IPS-18c (cell line): ENCODE results near the gene C17orf50.
"Not testable (repeated sequence)": the region's sequence is repeated elsewhere in the genome, so short reads cannot be mapped to it uniquely, and the experiment has no call there.

Source experiments
- H3K4me3 ChIP-seq: 2 replicates; pipeline ENCODE4 v1.7.0; 2013; ENCODE audit warnings: low read depth, mild to moderate bottlenecking, low read length, moderate library complexity; ENCODE audit not compliant: insufficient read depth
- H3K9me3 ChIP-seq: one replicate; pipeline ENCODE4 v1.6.1; 2013; ENCODE audit warnings: mild to moderate bottlenecking, low read length, moderate library complexity; ENCODE audit not compliant: control insufficient read depth, insufficient read depth

C17orf50 gene

DNA sequence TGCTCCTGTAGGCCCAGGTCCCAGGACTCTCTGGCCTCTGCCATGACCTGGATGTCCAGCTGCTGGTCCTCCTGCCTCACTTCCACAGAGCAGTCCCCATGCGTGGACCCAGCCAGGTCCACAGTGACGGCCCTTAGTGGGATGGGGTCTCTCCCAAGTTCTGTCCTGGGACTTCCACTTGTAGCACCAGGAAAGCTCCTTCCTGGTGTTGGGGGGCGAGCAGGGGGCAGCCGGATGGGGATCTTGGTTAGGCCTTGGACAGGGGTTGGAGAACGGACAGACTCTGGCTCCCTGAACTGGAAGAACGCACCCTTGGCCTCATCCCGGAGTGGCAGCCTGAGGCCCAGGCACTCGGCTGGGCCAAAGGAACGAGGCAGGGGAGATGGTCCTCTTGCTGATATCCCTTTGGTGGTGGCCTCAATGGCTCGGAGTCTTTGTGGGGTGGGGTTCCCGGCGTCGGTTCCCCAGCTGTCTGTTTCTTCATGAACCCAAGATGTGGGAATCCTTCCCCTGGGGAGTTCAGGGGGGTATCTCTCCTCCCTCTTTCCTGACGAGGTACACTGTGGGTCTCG, 14.9 kb upstream of the C17orf50 start:
- no peak overlapping the region for H3K4me3 ChIP-seq
- H3K9me3 ChIP-seq = no peaks in the 10 kb centered on the region

DNA sequence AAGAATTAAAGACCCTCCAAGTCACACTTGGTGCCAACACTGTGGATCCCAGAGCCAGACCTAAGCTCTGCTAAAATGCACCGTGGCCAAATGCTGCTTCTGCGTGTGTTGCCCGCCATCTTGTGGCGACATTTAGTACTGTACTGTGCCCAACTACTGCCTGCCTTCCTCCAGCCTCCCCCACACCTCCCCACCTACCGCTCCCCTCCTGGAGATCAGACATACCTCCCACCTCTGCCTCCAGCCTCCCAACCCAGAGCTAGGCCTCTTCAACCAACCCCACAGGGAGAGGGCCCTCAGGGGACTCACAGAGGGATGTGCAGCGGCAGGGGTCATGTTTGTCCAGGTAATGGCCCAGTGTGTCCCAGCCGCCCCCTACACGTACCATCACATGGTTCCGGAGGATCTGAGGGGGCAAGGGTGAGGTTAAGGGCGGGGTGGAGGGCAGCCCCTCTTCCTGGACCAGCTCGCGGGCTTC, 13.1 kb upstream of the C17orf50 start:
- H3K4me3 ChIP-seq = no peak overlapping the region
- no peaks in the 10 kb centered on the region for H3K9me3 ChIP-seq

DNA sequence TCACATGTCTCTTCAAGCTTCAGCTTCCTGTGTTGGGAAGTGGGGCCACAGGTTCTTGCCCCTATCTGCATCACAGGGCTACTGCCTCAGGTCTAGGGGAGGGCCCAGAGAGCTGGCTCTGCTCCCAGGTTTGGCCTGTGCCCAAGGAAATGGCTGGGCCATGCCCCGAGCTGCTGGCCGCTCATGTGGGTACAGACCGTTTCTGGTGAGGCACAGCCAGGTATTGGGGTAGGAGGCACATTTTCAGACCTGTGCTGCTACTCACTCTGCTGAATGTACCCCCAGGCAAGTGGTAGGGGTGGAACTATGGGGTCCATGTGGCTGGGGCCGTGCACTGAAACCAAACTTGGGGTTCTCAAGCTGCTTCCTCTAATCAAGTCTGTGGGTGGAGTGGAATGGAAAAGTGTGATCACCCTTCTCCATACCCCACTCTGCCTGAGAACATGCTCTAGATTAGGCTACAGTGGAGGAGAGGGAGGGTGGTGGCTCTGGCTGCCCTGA, 12.3 kb upstream of the C17orf50 start:
- no peak overlapping the region for H3K4me3 ChIP-seq
- no peaks in the 10 kb centered on the region for H3K9me3 ChIP-seq

DNA sequence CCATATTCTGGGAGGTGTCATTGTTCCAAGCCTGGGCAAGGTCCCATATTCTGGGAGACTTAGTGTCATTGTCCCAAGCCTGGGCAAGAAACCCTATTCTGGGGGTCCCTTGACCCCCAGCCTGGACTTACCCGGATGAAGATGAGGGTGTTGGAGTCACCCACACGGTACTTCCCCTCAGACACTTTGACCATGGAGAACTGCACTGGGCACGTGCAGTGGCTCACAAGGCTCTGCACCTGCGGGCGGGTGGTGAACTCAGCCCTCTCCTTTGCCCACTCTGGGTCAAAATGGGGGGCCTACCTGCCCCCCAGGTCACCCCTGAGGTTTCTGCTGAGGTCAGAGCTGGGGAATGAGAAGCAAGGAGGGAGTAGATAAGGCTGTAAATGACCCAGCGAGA, 11.7 kb upstream of the C17orf50 start:
- H3K4me3 ChIP-seq = no peak overlapping the region
- no peaks in the 10 kb centered on the region for H3K9me3 ChIP-seq

DNA sequence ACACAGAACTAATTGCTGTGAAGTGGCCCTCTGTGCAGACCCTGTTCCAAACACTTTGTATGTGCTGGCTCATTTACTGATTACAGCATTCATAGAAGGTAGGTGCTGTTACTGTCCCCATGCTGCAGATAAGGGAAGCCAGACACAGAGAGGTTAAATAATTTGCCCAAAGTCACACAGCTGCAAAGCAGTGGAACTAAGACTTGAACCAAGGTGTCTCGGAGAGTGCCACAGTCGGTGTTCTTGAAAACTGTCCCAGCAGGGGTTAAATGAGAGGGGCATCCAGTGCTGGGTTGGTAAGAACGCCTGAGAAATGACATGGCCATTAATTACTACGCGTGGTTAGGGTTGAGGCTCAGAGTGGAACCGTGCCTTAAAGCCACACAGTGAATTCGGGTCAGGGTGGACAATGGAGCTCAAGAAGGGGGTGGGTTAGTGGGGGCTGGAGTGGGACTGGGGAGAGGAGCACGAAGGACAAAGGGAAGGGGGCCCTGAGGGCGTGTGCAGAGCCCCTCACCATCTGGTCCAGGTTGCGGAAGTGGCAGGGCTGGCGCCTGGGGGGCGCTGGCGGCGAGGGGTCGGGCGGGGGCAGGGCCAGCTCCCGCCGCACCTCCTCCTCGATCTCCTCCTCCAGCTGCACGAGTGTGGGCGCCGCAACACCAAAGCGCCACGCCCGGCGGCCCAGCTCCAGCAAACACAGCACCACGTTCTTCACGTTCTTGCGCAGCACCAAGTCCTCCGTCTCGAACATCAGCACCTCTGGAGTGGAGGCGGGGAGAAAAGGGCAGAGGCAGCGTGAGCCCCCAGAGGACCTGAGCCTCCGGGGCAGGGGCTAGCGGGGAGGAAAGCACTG, 10.9 kb upstream of the C17orf50 start:
- no peaks in the 10 kb centered on the region for H3K9me3 ChIP-seq
- no peak overlapping the region for H3K4me3 ChIP-seq

DNA sequence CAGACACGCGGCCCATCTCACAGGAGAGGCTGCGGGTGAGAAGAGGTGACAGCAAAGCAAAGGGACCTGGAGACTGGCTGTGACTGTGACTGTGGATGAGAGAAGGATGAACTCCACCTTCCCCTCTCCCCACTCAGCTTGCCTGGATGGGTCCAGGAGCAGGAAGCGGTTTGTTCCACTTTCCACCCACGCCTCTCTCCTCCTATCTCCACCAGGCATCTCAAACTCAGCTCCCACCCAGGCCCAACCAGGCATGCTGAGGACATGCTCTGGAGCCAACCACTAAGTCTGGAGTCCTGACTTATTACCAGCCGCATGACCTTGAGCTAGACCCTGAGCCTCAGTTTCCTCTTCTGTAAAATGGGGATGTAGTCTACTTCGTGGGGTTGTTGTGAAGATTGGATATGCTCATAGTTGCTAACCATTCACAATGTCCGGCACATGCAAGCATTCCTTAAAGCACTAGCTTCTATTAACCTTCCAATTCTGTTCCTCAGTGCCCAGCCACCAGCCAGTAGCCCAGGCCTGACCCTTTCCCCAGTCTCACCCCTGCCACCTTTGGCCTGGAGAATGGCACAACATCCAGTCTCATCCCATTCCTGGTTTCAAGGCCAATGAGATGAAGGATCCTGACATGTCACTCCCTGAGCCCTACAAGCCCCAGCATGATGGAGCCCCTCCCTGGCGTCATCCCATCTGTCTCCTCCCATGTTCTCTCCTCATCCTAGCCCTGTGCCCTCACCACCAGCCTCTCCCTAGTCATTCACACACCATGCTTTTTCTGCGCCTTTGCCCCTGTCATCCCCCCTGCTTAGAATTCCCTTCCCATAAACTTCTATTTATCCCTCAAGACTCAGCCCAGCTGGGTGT, 9.9 kb upstream of the C17orf50 start:
- no peak overlapping the region for H3K4me3 ChIP-seq
- no peaks in the 10 kb centered on the region for H3K9me3 ChIP-seq

DNA sequence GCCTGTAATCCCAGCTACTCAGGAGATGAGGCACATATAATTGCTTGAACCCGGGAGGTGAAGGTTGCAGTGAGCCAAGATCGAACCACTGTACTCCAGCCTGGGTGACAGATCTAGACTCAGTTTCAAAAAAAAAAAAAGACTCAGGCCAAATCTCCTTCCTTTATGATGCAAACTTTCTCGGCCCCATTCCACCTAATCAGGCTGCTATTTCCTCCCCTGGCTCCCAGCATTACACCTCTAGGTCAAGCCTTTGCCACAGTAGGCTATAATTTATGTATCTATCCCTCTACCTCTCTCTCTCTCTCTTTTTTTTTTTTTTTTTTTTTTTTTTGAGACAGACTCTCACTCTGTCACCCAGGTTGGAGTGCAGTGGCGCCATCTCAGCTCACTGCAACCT, 9.1 kb upstream of the C17orf50 start:
- H3K9me3 ChIP-seq, H3K4me3 ChIP-seq: not testable (repeated sequence)

DNA sequence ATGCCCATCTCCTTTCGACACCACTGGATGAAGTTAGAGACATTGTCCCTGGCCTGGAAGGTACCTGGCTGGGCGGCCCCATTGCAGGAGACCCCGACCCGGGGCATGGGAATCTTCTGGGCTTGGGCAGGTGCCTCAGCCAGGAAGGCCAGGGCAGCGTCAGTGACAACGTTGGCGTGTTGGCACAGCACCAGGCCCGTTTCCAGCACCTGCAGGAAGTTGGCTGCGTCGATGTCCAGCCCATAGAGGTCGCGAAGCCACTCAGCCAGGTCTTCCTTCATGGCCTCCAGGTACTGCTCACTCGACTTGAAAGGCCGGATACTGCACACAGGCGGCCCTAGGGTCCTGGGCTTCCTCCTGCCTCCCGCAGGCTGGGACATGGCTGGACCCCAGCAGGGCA, 8.2 kb upstream of the C17orf50 start:
- Histone ChIP-seq H3K4me3 (no peak overlapping the region), H3K9me3 (no peaks in the 10 kb centered on the region)

DNA sequence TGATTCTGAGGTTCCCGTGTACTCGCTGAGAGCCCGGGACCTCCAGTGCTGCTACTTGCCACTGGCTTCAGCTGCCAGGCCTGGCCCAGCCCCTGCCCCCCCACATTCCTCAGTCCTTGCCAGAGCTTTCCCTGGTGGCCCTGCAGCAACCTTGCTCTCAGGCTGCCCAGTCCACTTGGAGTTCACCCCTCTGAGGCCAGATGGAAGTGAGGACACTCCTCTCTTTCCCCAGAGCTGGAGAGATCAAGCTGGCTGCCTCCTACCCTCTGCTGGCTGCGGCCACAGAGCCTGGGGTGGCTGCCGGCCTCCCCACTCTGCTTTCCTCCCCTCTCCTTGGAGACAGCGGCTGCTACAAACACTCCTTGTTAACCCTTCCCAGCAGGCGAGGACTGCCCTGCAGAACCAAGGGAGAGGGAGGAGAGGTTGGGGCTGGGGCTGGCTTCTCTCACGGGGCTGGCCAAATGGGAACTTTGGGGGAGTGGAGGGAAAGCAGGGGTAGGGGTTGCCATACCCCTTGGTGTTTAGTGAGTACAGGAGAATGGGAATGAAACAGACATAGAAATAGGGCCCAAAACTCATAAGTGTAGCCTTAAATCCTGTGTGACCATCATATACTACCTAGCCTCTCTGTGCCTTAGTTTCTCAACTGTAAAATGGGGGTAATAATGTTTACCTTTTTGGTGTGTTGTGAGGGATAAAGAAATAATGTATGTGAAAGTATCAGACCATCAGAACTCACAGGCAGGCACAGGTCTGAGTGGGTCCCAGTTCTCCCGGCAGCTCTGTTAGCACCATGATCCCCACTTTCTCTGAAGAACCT, 7.5 kb upstream of the C17orf50 start, which contains the start of gene GAS2L2:
Gene GAS2L2 (minus strand): TSS at position 295 of the 820 bp plus-strand sequence. CDS start 389 bp downstream, outside the sequence.
- H3K4me3 ChIP-seq = no peak within 1 kb of the TSS
- H3K9me3 ChIP-seq = no peaks in the 10 kb centered on the region

DNA sequence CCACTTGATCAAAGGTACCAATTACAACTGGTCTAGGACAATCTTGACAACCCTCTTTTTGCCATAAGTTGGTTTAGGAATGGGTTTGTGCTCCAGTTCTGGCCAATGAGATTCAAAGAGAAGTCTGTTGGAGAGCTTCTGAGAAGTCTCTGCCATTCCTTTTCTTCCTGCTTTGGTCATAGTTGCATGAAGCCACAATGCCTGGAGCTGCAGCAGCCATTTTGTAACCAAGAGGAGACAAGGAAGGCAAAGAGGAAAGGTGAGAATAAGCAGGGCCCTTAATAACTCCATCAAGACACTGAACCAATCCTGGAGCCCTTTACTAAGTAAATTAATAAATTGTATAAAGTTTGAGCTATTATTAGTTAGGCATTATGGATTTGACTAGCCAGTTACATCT, 3.4 kb upstream of the C17orf50 start:
- no peaks in the 10 kb centered on the region for H3K9me3 ChIP-seq
- no peak overlapping the region for H3K4me3 ChIP-seq

DNA sequence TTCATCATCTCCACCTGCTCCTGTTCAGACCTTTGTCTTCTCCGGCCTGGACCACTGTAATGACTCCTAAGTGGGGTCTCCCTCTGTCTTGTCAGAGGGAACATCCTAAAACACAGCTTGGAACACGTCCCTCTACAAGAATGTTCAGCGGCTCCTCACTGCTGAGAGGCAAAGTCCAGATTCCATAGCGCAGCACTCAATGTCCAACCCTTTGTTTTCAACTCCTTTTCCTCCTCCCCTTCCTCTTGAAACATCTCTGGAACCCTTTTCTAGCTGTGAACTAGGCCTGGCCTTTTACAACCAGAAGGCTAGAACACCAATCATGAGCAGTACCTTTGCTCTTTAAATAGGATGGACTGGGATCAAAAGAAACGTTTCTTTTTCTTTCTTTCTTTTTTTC, 914 bp downstream of the C17orf50 start:
- no peak overlapping the region for H3K4me3 ChIP-seq
- peaks cover 4% of the 10 kb centered on the region for H3K9me3 ChIP-seq

DNA sequence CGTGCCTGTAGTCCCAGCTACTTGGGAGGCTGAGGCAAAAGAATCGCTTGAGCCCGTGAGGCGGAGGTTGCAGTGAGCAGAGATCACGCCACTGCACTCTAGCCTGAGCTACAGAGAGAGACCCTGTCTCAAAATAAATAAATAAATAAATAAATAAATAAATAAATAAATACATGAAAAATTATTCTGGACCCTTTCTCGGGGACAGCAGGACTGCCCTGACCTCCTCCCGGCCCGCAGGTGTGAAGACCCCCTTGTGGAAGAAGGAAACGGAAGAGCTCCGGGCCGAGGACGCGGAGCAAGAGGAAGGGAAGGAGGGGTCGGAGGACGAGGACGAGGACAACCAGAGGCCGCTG, 3.1 kb downstream of the C17orf50 start:
- Histone ChIP-seq H3K9me3 (peaks cover 4% of the 10 kb centered on the region), H3K4me3 (peak overlapping the region; percentile 58; the same call in 1 of the 2 replicates)

DNA sequence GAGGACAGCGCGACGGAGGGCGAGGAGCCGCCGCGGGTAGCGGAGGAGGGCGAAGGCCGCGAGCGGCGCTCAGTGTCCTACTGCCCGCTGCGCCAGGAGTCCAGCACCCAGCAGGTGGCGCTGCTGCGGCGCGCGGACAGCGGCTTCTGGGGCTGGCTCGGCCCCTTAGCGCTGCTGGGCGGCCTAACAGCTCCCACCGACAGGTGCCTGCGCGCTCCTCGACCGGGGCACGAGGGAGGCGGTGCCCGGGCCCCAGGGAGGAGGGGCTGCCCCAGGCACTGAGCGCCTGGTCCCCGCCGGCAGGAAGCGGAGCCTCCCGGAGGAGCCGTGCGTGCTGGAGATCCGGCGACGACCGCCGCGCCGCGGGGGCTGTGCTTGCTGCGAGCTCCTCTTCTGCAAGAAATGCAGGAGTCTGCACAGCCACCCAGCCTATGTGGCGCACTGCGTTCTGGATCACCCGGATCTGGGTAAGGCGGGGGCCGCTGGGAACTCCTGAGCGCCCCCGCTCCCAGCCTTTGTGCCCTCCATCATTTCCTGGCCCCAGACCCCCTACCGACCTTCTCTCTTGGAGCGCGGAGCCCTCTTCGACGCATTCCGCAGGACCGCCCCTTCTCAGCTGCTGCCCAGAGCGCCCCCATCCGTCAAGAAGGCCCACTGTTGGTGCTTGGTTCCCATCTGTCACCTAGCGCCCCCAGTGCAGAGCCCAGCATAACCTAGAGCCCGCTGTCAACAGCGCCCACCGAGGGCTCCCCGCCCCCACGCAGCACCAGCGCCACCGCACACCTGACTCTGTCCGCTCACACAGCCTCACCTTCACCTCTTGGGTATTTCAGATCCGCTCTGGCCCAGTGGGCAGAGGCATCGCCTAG, 3.7 kb downstream of the C17orf50 start:
- peaks cover 4% of the 10 kb centered on the region for H3K9me3 ChIP-seq
- peak overlapping the region; percentile 58 for H3K4me3 ChIP-seq

DNA sequence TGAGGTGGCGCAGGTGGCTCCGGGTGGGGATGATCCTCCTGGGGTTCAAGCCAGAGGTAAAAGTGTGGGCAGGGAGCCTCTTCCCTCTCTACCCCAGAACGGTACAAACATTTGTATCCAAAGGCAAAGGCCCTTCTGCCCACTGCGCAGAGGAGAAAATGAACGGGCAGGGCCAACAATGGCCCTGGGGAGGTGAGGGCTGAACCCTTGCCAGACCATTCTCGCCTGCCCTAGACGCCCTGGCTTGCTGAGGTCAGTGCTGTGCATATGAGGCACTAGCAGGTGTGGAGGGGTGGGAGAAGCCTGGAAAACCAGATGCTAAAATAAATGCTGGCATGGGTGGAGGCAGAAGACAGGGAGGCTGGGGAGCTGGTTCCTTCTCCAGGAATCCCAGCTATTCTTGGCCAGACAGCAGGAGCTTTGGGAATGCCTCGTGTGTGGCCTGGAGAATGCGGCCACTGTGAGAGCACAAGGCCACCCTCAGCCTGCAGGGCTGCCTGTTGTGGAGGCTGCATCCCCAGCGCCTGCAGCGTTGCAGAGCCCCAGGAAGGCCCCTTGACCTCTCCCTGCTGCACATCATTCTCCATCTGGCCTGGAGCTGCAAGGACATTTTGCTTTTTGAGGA, 4.5 kb downstream of the C17orf50 start:
- Histone ChIP-seq H3K4me3 (peak overlapping the region; percentile 16), H3K9me3 (peaks cover 4% of the 10 kb centered on the region)

DNA sequence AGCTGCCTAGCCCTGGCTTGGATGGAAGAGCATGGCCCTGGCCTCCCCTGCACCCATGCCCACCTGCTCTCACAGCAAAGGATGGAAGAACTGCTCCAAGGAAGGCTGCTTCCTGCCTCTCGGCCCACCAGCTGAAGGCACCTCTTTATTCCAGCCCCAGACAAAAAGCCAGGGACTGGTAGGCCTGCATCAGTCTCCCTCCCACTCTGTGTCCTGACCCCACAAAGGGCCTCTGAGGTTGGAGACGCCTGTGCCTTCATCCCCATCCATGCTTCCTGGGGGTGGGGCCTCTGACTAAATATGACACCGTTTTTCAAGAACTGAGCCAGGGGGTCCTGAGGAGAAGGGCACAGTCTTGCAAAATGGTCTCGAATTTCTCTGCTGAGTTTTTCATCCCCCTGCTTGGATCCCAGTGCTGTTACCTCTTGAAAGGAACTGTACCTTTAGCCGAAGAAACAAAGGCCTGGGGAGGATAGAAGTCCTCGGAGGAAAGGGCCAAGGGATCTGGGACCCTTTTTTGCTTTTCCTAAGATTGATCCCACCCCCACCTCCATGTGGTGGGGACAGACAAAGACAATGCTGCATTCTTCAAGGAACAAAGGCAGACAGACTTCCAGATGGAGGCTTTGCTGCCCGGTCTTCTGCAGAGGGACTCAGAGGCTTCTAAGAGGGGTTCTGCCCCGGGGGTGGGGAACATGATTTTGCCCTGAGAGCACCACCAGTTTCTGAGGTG, 5.2 kb downstream of the C17orf50 start:
- no peak overlapping the region; the same call in 1 of the 2 replicates for H3K4me3 ChIP-seq
- H3K9me3 ChIP-seq = peaks cover 4% of the 10 kb centered on the region
